H7 (cell line): Measurements from ENCODE around the gene GLB1L3. TPM values are rescaled to one million over a fixed set of nuclear protein-coding genes. Genes with fewer than 3 reads are reported as not detected.
"Not testable (repeated sequence)": the region's sequence is repeated elsewhere in the genome, so short reads cannot be mapped to it uniquely, and the experiment has no call there.

Experiments
- DNase-seq: peaks from one replicate; pipeline ENCODE4 v3.0.0; 2012
- H3K27me3 ChIP-seq: 2 replicates; pipeline ENCODE4 v1.6.0; 2011; ENCODE audit warnings: mild to moderate bottlenecking, low read length; ENCODE audit not compliant: control insufficient read depth, insufficient read depth
- H3K36me3 ChIP-seq: replicated peaks from 2 replicates; pipeline ENCODE4 v1.5.1; 2011; ENCODE audit warnings: low read length; ENCODE audit not compliant: control insufficient read depth, insufficient read depth
- H3K4me3 ChIP-seq: 2 replicates; pipeline ENCODE4 v1.5.1; 2011; ENCODE audit warnings: low read depth, mild to moderate bottlenecking, control low read depth, low read length, moderate library complexity; ENCODE audit not compliant: insufficient read depth
- total RNA-seq: library from RNA; depleted of rRNA; stranded (reverse); fragments of >200 nt; shearing (Covaris generic); gene quantifications from 2 replicates; pipeline ENCODE4 v1.2.3, GENCODE V29; 2014

GLB1L3 gene
- total RNA-seq, 1 experiment from 2014 or later: 24.0 TPM

- no peak overlapping the region for H3K4me3 ChIP-seq
- no peaks in the 10 kb centered on the region for H3K27me3 ChIP-seq
- DNase-seq: peak; percentile 60
- peaks cover 12% of the 10 kb centered on the region for H3K36me3 ChIP-seq
These were observed 31.6 kb upstream of the GLB1L3 start for GRCh38 chr11:134244593-134244992.

- no peaks in the 10 kb centered on the region for H3K27me3 ChIP-seq
- peaks cover 14% of the 10 kb centered on the region for H3K36me3 ChIP-seq
- DNase-seq: no peak
These were observed 30.7 kb upstream of the GLB1L3 start for GRCh38 chr11:134245434-134245833.

GRCh38 chr11:134246100-134246499, 30.1 kb upstream of the GLB1L3 start:
- Histone ChIP-seq H3K27me3 (no peaks in the 10 kb centered on the region), H3K4me3 (no peak overlapping the region), H3K36me3 (peaks cover 18% of the 10 kb centered on the region)
- DNase-seq: no peak

More at GRCh38 chr11:134245434-134245833, 30.7 kb upstream of the GLB1L3 start:
- no peak overlapping the region for H3K4me3 ChIP-seq

- H3K36me3 ChIP-seq: peaks cover 18% of the 10 kb centered on the region
- no peak overlapping the region for H3K4me3 ChIP-seq
- no peaks in the 10 kb centered on the region for H3K27me3 ChIP-seq
- no peak for DNase-seq
These were observed 29.5 kb upstream of the GLB1L3 start for GRCh38 chr11:134246678-134247077.

- DNase-seq: no peak
- Histone ChIP-seq H3K4me3 (no peak overlapping the region), H3K27me3 (no peaks in the 10 kb centered on the region), H3K36me3 (peaks cover 16% of the 10 kb centered on the region)
These were observed 27.2 kb upstream of the GLB1L3 start for GRCh38 chr11:134248910-134249480.

GRCh38 chr11:134250246-134250645, 25.9 kb upstream of the GLB1L3 start:
- Histone ChIP-seq H3K36me3 (peaks cover 14% of the 10 kb centered on the region), H3K27me3 (no peaks in the 10 kb centered on the region), H3K4me3 (no peak overlapping the region)
- no peak for DNase-seq

- Histone ChIP-seq H3K4me3 (no peak overlapping the region), H3K27me3 (no peaks in the 10 kb centered on the region), H3K36me3 (peaks cover 14% of the 10 kb centered on the region)
- no peak for DNase-seq
These were observed 25.5 kb upstream of the GLB1L3 start for GRCh38 chr11:134250675-134251074.

- Histone ChIP-seq H3K4me3 (peak overlapping the region; percentile 87), H3K36me3 (peaks cover 15% of the 10 kb centered on the region), H3K27me3 (no peaks in the 10 kb centered on the region)
- DNase-seq: peak; percentile 52
These were observed 23.6 kb upstream of the GLB1L3 start for GRCh38 chr11:134252346-134253187.

- peak; percentile 99 for DNase-seq
- Histone ChIP-seq H3K4me3 (peak within 1 kb of the TSS; percentile 87), H3K36me3 (peaks cover 14% of the 10 kb centered on the region), H3K27me3 (no peaks in the 10 kb centered on the region)
These were observed 22.8 kb upstream of the GLB1L3 start, which contains the start of the genes ACAD8 and THYN1 for GRCh38 chr11:134253188-134253993. ACAD8 (plus strand) TSS chr11:134253568; CDS start chr11:134253601, 33 bp downstream. THYN1 (minus strand) TSS chr11:134253352; CDS start chr11:134252882, 470 bp downstream.

- no peak for DNase-seq
- Histone ChIP-seq H3K27me3 (no peaks in the 10 kb centered on the region), H3K36me3 (peaks cover 19% of the 10 kb centered on the region), H3K4me3 (peak overlapping the region; percentile 87; the same call in 1 of the 2 replicates)
These were observed 21.6 kb upstream of the GLB1L3 start for GRCh38 chr11:134254433-134255183.

- H3K27me3 ChIP-seq, H3K4me3 ChIP-seq, DNase-seq: not testable (repeated sequence)
- H3K36me3 ChIP-seq: peaks cover 20% of the 10 kb centered on the region
These were observed 21.0 kb upstream of the GLB1L3 start for GRCh38 chr11:134255184-134255561.

GRCh38 chr11:134257101-134257500, 19.1 kb upstream of the GLB1L3 start:
- peaks cover 24% of the 10 kb centered on the region for H3K36me3 ChIP-seq
- H3K27me3 ChIP-seq: no peaks in the 10 kb centered on the region
- no peak for DNase-seq

GRCh38 chr11:134258577-134258976, 17.6 kb upstream of the GLB1L3 start:
- no peaks in the 10 kb centered on the region for H3K27me3 ChIP-seq
- peaks cover 28% of the 10 kb centered on the region for H3K36me3 ChIP-seq
- DNase-seq: no peak
- no peak overlapping the region for H3K4me3 ChIP-seq

More at GRCh38 chr11:134257101-134257500, 19.1 kb upstream of the GLB1L3 start:
- H3K4me3 ChIP-seq: no peak overlapping the region

- Histone ChIP-seq H3K36me3 (peaks cover 28% of the 10 kb centered on the region), H3K4me3 (no peak overlapping the region), H3K27me3 (no peaks in the 10 kb centered on the region)
- DNase-seq: no peak
These were observed 15.7 kb upstream of the GLB1L3 start for GRCh38 chr11:134260503-134260902.
